ENCODE results near the gene HES3.

HES3 gene

GRCh38 chr1:6262555-6263420, 18.8 kb downstream of the HES3 start:
- no peak for DNase-seq (ENCODE audit: low read depth)

DNA sequence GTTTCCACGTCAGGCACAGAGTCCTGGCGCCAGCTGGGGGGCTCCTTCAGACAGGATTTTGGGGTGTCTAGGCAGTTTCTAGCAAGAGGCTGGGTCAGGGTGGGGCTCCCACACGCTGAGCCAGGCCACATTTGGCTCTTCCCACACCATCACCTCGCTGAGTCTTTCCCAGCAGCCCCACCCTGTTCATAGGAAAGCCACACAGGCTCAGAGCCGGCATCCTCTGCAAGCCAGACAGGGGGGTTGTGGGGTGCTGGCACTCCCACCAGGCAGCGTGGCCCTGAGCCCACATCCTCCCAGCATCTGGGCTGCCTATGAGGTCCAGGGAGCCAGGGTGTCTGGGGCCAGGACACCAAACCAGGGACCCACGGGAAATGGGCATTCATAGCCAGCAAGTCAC, 19.7 kb downstream of the HES3 start:
- DNase-seq (ENCODE audit: low read depth): no peak

DNA sequence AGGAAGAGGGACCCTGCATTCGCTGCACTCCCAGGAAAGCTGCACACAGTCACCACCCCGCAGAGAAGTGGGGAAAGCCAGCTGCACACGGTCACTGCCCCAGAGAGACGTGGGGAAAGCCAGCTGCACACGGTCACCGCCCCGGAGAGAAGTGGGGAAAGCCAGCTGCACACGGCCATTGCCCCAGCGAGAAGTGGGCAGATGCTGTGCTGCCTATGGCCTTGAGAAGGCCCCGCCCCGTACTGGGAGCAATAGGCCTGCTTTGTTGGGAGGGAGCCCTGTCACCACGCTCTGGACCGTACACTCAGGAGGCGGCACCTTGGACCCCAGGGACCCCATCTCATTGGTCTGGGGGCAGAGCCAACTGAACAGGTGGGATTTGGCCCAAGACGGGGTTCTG, 21.2 kb downstream of the HES3 start:
- DNase-seq (ENCODE audit: low read depth): no peak

DNA sequence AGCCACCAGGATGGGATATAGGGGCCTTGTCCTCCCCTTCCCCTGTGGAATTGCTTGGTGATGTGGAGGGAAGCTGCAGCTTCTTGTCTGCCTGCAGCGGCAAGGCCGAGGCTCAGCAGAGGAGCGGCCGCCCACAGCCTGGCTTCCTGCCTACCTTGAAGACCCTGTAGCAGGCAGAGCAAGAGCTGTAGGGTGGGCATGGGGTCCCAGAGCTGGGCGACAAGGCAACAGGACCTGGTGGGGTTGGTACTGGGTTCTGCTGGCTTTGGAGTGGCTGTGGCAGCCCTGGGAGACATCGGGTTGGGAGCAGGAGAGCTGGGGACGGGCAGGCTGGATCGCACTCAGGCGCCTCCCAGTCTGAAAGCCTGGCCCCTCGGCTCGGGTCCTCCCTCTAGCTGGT, 22.7 kb downstream of the HES3 start:
- no peak for DNase-seq (ENCODE audit: low read depth)

DNA sequence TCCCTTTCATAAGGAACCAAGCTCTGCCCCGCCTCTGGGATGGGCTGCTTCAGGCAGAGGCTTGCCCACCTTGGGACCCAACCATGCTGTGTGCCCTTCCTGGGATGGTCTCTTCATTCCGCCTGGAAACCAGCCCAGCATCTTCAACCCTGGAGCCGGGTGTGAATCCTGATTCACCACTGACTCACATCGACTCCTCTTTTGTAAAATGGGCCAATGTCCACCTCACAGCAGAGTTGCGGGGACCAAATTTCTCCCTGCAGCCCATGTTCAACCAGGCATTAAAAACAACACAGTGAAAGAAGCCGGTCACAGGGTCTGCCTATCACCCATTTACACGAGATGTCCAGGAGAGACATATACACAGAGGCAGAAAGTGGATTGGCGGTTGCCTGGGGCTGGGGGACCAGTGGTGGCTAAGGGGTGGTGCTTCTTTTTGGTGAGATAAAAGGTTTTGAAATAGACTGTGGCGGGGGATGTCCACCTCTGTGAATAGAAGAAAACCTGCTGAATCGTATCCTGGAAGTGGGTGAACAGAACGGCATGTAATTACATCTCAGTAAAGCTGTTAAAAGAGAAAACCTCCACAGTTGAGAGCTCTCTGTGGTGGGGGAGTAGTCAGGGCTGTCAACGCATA, 23.8 kb downstream of the HES3 start:
- no peak for DNase-seq (ENCODE audit: low read depth)

DNA sequence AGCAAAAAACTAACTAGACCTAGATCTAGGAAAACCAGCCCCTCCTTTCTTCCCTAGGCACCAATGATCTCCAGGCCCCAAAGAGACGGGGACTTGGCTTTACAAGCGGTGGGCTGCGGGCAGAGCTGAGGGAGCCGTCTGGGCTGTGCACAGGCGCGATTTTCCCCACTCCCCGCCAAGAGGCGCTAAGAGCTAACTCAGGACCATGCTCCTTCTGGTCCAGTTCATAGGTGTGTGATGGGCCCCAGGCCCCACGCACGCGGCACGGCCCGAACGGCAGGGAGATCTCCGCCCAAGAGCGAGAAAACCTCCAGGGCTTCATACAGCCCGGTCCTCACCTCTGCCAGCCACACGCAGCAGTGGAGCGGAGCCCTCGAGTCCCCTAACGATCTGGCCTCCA, 24.4 kb downstream of the HES3 start:
- no peak for DNase-seq (ENCODE audit: low read depth)

GRCh38 chr1:6269296-6269695, 25.3 kb downstream of the HES3 start:
- DNase-seq (ENCODE audit: low read depth): no peak

DNA sequence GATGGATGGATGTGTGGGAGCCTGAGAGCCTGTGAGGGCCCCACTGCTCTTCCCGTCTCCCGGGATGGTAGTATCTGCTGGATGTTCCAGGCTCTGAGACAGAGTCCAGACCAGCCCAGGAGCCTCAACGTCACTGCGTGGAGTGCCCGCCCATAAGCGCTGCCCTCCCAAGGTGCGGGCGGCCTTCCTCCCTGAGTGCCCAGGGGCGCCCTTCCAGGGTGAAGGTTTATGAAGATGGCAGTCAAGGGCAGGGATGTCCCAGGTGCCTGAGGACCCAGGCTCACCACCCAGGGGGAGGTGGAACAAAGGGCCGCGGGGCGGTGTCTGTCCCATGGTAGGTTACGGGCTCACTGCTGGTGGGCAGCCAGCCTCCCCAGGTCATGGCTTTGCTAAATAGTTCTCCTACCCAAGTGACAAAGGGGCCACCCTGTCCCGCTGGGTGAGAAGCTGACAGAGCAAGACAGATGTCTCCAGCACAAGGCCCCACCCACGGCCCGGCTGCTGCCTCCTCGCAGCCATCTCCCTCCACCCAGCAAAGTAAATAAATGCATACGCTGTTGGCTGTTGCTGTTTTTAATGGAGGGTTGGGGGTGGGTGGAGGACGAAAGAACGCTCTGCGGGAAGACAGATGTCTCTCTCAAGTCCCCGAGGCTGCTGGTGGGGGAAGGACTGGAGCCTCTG, 25.9 kb downstream of the HES3 start:
- DNase-seq (ENCODE audit: low read depth): no peak

DNA sequence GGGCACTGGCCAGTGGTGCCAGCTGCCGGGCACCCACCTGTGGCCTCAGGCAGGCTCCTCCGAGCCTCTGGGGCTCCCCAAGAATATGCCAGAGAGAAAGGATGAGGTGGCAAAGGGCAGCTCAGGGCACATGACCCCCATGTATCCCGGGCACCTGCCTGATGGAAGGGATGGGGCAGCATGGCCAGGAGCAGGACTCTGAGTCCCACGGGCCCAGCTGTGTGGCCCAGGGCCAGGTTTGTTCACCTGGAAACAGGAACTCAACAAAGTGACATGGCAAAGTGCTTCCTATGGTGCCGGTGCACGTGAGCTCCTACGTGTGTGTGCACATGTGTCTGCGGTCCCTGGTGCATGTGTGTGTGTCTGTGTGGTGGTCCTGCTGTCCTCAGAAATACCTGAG, 26.4 kb downstream of the HES3 start:
- no peak for DNase-seq (ENCODE audit: low read depth)

DNA sequence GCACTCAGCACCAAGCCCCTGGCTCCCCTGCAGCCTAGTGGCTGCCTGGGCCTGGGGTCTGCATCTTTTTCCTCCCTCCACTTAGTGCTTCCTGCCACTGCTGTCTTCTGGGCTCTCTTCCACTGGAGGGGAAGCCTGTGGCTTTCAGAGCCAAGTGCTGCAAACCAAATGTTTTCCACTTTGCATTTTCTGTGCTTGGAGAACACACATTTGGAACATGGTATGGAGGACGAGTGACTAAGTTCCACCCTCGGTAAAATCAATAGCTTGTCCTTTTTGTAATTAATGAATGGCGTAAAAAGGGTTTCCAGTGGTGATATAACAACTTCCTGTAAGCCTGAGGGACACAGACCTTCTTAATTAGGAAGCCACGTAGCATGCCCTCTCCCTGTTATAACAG, 27.0 kb downstream of the HES3 start:
- no peak for DNase-seq (ENCODE audit: low read depth)

GRCh38 chr1:6271554-6271953, 27.6 kb downstream of the HES3 start:
- DNase-seq (ENCODE audit: low read depth): no peak

DNA sequence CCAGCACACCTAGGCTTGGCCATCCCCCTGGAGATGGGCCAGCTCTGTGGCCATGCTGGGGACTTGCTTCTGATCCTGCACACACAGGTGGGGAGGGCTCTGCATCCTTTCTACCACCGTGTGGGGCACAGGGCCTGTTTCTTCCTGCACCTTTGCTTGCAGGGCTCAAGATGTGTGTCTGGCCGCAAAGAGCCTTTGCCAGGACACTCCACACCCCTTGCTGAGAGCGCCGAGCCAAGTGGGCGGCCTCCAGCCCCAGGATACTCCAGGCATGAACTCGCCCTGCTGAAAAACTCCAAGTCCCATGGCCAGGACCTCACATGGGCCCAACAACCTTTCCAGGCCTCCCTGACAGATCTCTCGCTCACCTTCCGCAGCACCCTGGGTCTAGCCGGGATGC, 28.5 kb downstream of the HES3 start:
- DNase-seq (ENCODE audit: low read depth): no peak

DNA sequence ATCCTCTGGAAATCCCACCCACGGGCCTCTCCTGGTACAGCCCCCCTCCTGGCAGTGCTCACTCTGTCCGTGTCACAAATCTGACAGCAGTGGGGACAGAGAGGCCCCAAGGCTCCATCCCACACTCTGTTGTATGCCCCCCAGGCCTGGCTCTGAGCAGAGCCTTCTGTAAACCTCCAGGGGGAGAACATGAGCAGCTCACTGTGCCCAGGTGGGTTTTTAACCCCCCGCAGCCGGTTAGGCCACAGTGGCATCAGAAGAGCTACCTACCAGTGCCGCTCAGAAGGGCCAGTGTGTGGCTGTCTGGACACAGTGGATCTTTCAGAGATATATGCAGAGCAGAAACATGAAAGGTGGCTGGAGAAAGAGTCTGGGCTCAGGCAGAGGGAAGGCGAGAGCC, 28.9 kb downstream of the HES3 start:
- no peak for DNase-seq (ENCODE audit: low read depth)

GRCh38 chr1:6273380-6273891, 29.5 kb downstream of the HES3 start:
- no peak for DNase-seq (ENCODE audit: low read depth)

DNA sequence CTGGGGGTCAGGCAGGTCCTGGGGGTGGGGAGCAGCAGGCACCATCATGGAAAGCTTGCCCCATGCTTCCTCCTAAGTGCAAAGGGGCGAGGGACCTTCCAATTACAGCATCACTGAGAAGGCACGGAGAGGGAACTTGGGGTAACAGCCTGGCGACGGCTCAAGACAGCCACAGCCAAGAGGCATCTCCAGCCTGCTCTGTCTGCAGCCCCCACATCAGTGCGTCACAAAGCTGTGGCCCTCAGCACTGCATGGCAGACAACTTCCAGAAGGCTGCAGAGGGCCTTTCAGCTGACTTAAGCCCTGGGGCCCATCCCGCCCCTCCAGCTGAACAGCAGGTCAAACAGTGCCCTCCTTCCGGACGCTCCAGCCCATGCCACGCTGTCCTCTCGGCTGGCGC, 30.1 kb downstream of the HES3 start:
- DNase-seq (ENCODE audit: low read depth): no peak

- DNase-seq (ENCODE audit: low read depth): no peak
Observed at GRCh38 chr1:6274622-6275139, 30.7 kb downstream of the HES3 start.

DNA sequence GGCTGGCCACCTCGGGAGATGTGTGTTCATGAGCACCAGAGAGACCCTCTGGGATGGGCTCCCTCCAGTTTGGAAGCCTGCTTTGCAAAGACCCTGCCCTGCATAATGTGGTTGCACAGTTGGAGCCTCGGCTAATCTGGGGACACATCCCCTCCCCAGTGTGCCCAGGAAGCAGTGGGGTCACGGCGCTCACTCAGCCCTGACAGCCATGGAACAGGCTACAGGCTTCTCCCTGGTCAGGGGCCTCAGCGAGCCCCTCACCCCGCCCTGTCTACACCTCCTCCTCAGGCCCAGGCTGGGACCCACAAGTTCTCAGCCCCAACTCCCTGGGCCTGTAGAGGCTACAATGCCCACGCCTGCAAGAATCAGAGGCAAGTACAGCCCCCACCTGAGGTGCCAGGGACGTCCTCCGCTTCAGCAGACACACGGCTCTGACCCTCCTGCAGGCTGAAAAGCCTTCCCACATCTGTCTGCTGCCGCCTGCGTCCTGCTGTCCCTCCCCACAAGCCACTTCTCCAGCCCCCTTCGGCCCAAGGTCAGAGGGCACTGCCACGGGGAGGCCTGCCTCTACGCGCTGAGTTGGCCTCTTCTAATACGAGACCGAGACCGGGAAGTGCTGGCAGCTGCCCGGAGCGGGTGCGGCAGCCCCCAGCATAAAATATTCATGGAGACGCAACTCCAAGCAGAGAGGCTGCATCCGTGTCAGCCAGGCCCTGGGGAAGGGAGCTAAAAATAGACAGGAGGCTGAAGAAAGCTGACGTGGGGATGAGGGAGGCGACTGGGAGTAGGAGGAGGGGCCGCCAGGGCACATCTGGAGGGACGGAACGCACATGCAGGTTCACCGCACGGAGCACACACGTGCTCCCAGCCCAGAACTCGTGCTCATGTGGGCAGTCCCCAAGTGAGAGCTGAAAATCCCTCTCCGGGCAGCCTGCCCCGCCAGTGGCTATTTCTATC, 32.1 kb downstream of the HES3 start:
- DNase-seq (ENCODE audit: low read depth): no peak

DNA sequence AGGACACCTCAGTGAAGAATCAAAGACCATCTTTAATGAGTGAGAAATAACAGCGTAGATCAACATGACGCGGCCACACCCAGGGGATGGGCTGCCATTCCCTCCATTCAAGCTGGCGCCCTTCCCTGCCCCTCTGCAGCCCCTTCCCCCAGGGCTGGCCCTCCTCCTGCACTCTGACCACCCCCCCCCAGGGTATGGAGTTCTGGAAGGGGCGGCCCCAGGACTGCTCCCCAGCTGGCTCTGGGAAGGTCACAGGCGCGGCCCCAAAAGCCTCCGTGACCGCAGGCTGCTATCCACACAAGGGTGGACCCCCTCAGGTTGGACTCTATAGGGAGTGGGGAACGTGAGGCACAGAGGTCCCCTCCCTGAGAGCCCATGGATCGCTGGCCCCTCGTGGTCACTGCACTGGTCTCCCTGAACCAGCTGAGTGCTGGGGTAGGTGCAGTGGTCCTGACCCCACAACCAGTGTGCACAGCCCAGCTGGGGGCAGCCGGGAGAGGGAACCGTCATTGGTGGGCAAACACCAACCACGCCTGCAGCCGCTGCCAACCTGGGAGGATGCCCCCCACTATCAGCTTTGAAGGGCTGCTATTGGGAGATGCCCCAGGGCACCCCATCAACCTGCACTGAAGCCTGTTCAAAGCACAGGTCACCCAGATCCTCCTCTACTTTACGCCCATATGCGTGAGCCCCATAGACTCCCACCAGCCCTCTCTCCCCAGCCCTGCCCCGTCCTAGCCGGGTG, 33.0 kb downstream of the HES3 start:
- DNase-seq (ENCODE audit: low read depth): no peak

DNA sequence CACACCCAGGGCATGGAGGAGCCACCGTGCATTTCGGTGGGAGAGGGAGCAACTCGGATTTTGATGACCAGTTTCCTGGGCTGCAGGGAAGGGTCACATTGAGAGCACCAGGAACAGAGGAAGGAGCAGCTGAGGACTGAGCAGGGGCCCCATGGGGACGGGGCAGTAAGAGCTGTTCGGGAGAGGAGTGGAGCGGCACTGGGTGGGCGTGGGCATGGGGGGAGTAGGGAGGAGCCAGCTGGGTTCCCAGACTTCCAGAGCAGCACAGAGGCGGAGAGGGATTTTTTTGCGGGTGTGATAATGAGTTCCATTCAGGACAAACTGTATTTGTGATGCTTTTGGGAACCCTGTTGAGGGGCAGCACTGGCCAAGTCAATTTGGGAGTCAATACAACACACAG, 34.3 kb downstream of the HES3 start:
- no peak for DNase-seq (ENCODE audit: low read depth)

- no peak for DNase-seq (ENCODE audit: low read depth)
Observed at GRCh38 chr1:6279066-6279465, 35.1 kb downstream of the HES3 start.

Measured in stimulated activated CD8-positive, alpha-beta memory T cell treated with anti-CD3 and anti-CD28 coated beads, Interleukin-15, amount 100 ng/mL, for 24 hours (primary cell).